GM12873 (cell line): Measurements from ENCODE around the gene SYNE2.

ENCODE experiments used
- CTCF ChIP-seq: IDR thresholded peaks from 2 replicates; pipeline ENCODE4 v1.5.1; 2012; ENCODE audit warnings: low read depth, mild to moderate bottlenecking, moderate library complexity, low read length, control low read depth; ENCODE audit not compliant: insufficient read depth; ENCODE audit errors: missing control alignments

Gene SYNE2

GRCh38 chr14:63854330-63854729, 1.5 kb downstream of the SYNE2 start:
- TF ChIP-seq CTCF = no peak

- no peak for TF ChIP-seq CTCF
These were observed 2.5 kb downstream of the SYNE2 start for GRCh38 chr14:63855281-63855680.

GRCh38 chr14:63857466-63858030, 4.7 kb downstream of the SYNE2 start:
- no peak for TF ChIP-seq CTCF

- no peak for TF ChIP-seq CTCF
These were observed 7.3 kb downstream of the SYNE2 start for GRCh38 chr14:63860146-63860545.

GRCh38 chr14:63862163-63862562, 9.4 kb downstream of the SYNE2 start:
- no peak for TF ChIP-seq CTCF

GRCh38 chr14:63863004-63863403, 10.2 kb downstream of the SYNE2 start:
- TF ChIP-seq CTCF = no peak

- no peak for TF ChIP-seq CTCF
These were observed 15.4 kb downstream of the SYNE2 start for GRCh38 chr14:63867933-63868921.
